Measurements from ENCODE around the gene FAM117B.

The FAM117B gene

DNA sequence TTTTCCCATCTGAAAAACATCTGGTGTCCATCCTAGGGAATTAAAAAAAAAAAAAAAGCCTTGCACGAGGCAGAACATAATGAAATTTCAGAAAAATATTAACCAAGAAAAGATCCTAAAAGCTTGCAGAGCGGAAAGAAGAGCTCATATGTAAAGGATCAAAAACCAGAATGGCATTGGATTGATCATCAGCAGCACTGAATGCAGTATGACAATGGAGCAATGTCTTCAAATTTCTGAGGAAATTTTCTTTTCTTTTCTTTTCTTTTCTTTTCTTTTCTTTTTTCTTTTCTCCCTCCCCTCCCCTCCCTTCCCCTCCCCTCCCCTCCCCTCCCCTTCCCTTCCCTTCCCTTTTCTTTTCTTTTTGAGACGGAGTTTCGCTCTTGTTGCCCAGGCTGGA, 21.3 kb upstream of the FAM117B start:
- H3K4me3 Mint-ChIP-seq = no peak overlapping the region
- H3K27ac Mint-ChIP-seq = no peak overlapping the region
- ATAC-seq (replicated peaks) = no peak
- H3K36me3 Mint-ChIP-seq (ENCODE audit: insufficient read depth) = no peaks in the 10 kb centered on the region
- no peaks in the 10 kb centered on the region for H3K27me3 Mint-ChIP-seq
- no peaks in the 10 kb centered on the region for H3K4me1 Mint-ChIP-seq (ENCODE audit: low read depth in 2 of 2)
- no peak for DNase-seq
- H3K9me3 Mint-ChIP-seq = no peaks in the 10 kb centered on the region

DNA sequence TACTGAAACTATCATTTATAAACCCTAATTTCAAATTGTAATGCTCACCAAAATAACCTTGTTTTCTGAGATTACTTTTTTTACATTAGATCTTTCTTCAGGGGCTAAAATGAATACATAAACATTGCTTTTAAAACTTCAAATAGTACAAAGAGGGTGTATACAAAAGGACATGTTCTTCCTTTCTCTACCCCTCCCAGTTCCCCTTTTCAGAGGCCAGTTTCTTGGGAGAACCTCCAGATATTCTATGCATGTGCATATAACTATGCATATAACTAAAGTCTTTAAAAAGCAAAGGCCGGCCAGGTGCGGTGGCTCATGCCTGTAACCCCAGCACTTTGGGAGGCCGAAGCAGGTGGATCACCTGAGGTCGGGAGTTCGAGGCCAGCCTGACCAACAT, 10.6 kb upstream of the FAM117B start:
- H3K4me1 Mint-ChIP-seq (ENCODE audit: low read depth in 2 of 2) = no peaks in the 10 kb centered on the region
- no peak overlapping the region for H3K4me3 Mint-ChIP-seq
- no peak overlapping the region for H3K27ac Mint-ChIP-seq
- H3K27me3 Mint-ChIP-seq = no peaks in the 10 kb centered on the region
- H3K9me3 Mint-ChIP-seq = no peaks in the 10 kb centered on the region
- DNase-seq (no peak), ATAC-seq (replicated peaks) (no peak)
- no peaks in the 10 kb centered on the region for H3K36me3 Mint-ChIP-seq (ENCODE audit: insufficient read depth)

DNA sequence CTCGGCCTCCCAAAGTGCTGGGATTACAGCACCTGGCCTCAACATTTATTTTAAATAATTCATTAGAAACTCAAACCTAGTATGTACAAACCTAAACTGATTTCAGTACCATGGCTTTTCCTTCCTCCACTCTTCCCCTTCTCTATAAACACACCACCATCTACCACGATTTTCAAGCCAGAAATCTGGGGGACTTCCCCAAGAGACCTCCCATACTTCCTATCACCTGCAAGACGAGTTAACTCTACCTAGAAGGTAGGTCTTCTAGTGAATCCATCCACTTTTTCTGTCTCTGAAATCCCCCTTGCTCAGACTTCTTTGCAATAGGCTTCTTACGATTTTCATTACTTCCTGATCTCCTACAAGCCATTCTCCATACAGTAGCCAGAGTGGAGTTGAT, 7.7 kb upstream of the FAM117B start:
- no peaks in the 10 kb centered on the region for H3K27me3 Mint-ChIP-seq
- no peaks in the 10 kb centered on the region for H3K4me1 Mint-ChIP-seq (ENCODE audit: low read depth in 2 of 2)
- H3K27ac Mint-ChIP-seq = no peak overlapping the region
- DNase-seq = no peak
- H3K4me3 Mint-ChIP-seq = no peak overlapping the region
- no peaks in the 10 kb centered on the region for H3K9me3 Mint-ChIP-seq
- no peaks in the 10 kb centered on the region for H3K36me3 Mint-ChIP-seq (ENCODE audit: insufficient read depth)
- ATAC-seq (replicated peaks) = no peak

DNA sequence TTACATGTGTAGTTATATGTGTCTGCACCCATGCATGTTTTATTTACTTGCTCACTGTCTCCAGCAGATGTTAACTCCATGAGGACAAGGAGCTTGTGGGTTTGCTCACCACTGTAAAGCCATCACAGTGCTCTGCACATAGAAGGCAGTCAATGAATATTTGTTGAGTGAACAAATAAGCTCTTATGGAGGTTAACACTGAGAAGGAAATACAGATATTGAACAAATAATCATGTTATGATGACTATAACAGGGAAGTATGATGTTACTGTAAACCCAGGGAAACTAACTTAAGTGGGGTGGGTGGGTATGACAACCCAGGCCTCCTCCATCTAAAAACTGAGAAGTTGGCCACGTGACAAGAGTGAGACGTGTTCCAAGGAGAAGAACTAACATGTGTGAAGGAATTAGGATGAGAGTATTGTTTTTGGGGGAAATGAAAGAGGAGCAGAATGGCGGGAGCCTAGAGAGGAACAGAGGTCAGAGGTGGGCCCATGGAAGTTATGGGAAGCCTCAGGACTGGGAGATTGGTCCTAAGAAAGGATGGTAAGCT, 6.0 kb upstream of the FAM117B start:
- H3K27me3 Mint-ChIP-seq = no peaks in the 10 kb centered on the region
- no peaks in the 10 kb centered on the region for H3K36me3 Mint-ChIP-seq (ENCODE audit: insufficient read depth)
- H3K27ac Mint-ChIP-seq = no peak overlapping the region
- H3K9me3 Mint-ChIP-seq = no peaks in the 10 kb centered on the region
- H3K4me3 Mint-ChIP-seq = no peak overlapping the region
- ATAC-seq (replicated peaks) (no peak), DNase-seq (no peak)
- H3K4me1 Mint-ChIP-seq (ENCODE audit: low read depth in 2 of 2) = peaks cover 0 to 1% of the 10 kb centered on the region in 2 donors

DNA sequence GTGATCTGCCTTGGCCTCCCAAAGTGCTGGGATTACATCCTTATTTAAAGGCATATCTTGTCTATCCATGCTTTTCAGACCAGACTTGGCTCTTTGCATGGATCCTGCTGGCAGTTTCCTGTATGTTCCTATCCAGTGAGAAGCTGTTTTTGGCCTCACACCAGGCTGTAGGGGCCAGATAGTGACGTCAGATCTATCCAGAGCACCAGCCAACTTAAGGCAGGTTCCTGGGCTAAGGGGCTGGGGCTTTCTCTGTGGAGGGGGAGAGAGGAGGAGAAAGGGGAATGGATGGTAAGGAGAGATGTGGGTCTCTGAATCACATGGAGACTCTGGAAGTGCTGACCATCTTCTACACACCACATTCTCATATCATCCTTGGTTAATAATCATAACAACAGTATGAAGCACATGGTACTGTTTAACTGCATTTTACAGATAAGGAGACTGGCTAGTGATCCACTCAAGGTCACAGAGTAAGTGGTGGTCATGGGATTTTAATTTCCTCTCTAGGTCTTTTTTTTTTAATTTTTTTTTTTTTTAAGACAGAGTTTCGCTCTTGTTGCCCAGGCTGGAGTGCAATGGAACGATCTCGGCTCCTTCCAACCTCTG, 2.0 kb upstream of the FAM117B start:
- Mint-ChIP-seq H3K36me3 (ENCODE audit: insufficient read depth) (peaks cover 10% of the 10 kb centered on the region), H3K27ac (no peak overlapping the region), H3K4me1 (ENCODE audit: low read depth in 2 of 2) (peaks cover 15 to 19% of the 10 kb centered on the region in 2 donors), H3K4me3 (no peak overlapping the region), H3K9me3 (no peaks in the 10 kb centered on the region), H3K27me3 (no peaks in the 10 kb centered on the region)
- ATAC-seq (replicated peaks) (no peak), DNase-seq (no peak)

DNA sequence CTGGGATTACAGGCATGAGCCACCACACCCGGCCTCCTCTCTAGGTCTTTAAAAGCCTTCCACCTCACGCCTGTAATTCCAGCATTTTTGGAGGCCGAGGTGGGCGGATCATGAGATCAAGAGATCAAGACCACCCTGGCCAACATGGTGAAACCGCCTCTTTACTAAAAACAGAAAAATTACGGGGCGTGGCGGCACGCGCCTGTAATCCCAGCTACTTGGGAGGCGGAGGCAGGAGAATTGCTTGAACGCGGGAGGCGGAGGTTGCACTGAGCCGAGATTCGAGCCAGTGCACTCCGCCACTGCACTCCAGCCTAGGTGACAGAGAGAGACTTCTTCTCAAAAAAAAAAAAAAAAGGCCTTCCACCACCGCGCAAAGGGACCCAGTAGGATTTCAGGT, 1.3 kb upstream of the FAM117B start:
- peak overlapping the region; percentile 88 to 96 for H3K27ac Mint-ChIP-seq
- ATAC-seq (replicated peaks) = no peak
- peaks cover 14% of the 10 kb centered on the region for H3K36me3 Mint-ChIP-seq (ENCODE audit: insufficient read depth)
- H3K27me3 Mint-ChIP-seq = no peaks in the 10 kb centered on the region
- H3K4me3 Mint-ChIP-seq = no peak overlapping the region
- peaks cover 19 to 22% of the 10 kb centered on the region in 2 donors for H3K4me1 Mint-ChIP-seq (ENCODE audit: low read depth in 2 of 2)
- H3K9me3 Mint-ChIP-seq = no peaks in the 10 kb centered on the region
- no peak for DNase-seq

DNA sequence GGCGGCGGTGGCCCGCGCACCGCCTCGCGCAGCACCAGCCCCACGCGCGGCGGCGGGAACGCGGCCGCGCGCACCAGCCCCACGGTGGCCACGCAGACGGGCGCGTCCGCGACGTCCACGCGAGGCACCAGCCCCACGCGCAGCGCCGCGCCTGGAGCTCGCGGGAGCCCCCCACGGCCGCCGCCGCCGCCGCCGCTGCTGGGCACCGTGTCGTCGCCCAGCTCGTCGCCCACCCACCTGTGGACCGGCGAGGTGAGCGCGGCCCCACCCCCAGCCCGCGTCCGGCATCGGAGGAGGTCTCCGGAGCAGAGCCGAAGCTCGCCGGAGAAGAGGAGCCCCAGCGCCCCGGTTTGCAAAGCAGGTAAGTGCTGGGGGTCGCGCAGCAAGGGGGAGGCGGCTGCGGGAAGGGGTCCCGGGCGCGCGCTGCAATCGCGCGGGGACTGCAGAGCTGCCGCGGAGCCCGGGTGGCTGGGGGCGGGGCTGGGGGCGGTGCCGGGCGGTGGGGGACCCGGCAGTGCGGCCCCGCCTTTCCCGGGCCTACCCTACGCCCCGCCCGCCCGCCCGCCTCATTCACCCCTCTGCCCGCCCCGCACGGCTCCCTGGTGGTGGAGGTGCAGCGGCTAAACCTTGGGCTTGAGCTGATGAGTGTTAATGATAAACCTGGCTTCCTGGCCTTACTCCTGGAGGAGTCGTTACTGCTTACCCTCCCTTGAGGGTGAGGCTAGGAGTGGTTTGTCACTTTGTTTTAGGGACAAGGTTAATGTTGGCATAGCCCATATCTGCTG, 851 bp downstream of the FAM117B start:
- peak; percentile 53 for ATAC-seq (replicated peaks)
- H3K9me3 Mint-ChIP-seq = no peaks in the 10 kb centered on the region
- peaks cover 19 to 22% of the 10 kb centered on the region in 2 donors for H3K4me1 Mint-ChIP-seq (ENCODE audit: low read depth in 2 of 2)
- H3K27me3 Mint-ChIP-seq = no peaks in the 10 kb centered on the region
- H3K4me3 Mint-ChIP-seq = peak overlapping the region; percentile 91 to 93
- peaks cover 14% of the 10 kb centered on the region for H3K36me3 Mint-ChIP-seq (ENCODE audit: insufficient read depth)
- H3K27ac Mint-ChIP-seq = peak overlapping the region; percentile 83 to 96
- peak; percentile 67 to 69 (median 68) for DNase-seq

DNA sequence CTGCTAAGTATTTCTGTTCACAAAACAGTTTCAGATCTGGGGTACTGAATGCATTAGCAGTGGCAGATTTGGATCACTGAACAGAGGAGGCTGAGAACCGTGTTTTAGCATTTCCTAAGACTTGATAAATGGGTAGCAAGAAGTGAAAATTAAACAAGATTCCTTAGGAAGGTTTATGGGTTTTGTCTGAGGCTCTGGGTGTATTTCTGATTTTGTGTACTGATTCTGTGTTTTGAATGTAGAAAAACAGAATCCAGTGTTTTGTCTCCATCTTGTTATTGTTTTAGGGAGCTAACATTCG, 1.4 kb downstream of the FAM117B start:
- Mint-ChIP-seq H3K9me3 (no peaks in the 10 kb centered on the region), H3K36me3 (ENCODE audit: insufficient read depth) (peaks cover 14% of the 10 kb centered on the region), H3K4me3 (peak overlapping the region; percentile 91 to 93), H3K27me3 (no peaks in the 10 kb centered on the region), H3K4me1 (ENCODE audit: low read depth in 2 of 2) (peaks cover 23 to 25% of the 10 kb centered on the region in 2 donors), H3K27ac (peak overlapping the region; percentile 83 to 96)
- no peak for ATAC-seq (replicated peaks)
- no peak for DNase-seq

DNA sequence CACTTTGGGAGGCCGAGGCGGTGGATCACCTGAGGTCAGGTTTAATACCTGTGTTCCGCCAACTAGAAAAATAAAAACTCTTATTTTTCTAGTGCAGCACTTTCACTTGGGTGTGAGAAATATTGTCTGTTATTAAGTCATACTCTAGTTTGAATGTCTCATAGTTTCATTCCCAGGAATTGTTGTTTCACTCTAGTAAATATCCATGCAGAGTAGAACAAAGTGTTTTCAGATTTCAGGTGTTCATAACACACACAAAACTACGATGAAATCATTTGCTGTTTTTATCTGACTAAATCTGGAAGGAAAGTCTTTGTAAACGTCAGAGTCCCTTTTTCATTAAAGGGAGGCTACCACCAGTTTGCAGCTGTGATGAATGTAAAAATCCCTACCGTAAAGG, 4.0 kb downstream of the FAM117B start:
- H3K36me3 Mint-ChIP-seq (ENCODE audit: insufficient read depth) = peaks cover 14% of the 10 kb centered on the region
- ATAC-seq (replicated peaks) (no peak), DNase-seq (no peak)
- no peak overlapping the region for H3K27ac Mint-ChIP-seq
- no peak overlapping the region for H3K4me3 Mint-ChIP-seq
- no peaks in the 10 kb centered on the region for H3K27me3 Mint-ChIP-seq
- no peaks in the 10 kb centered on the region for H3K9me3 Mint-ChIP-seq
- H3K4me1 Mint-ChIP-seq (ENCODE audit: low read depth in 2 of 2) = peaks cover 24 to 27% of the 10 kb centered on the region in 2 donors

DNA sequence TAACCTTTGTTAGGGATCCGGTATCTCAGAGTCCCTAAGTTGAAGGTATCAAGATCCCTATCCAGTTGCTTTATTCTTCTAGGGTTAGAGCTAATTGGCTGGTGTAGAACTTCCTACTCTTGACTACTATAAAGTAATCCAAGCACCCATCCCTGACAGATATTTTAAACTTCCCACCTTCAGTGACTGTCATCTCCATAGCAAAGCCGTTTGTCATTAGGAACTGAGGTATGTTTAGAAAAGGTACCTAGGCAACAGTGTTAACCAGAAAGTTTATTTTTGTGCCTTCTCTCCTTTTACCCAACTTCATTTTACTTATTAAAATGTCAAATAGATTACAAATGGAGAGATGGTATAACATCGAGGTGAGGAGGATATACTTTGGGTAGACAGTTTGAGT, 4.5 kb downstream of the FAM117B start:
- H3K27ac Mint-ChIP-seq = no peak overlapping the region
- no peaks in the 10 kb centered on the region for H3K9me3 Mint-ChIP-seq
- peaks cover 20 to 25% of the 10 kb centered on the region in 2 donors for H3K4me1 Mint-ChIP-seq (ENCODE audit: low read depth in 2 of 2)
- peaks cover 13% of the 10 kb centered on the region for H3K36me3 Mint-ChIP-seq (ENCODE audit: insufficient read depth)
- ATAC-seq (replicated peaks) (no peak), DNase-seq (no peak)
- H3K27me3 Mint-ChIP-seq = no peaks in the 10 kb centered on the region
- no peak overlapping the region for H3K4me3 Mint-ChIP-seq

DNA sequence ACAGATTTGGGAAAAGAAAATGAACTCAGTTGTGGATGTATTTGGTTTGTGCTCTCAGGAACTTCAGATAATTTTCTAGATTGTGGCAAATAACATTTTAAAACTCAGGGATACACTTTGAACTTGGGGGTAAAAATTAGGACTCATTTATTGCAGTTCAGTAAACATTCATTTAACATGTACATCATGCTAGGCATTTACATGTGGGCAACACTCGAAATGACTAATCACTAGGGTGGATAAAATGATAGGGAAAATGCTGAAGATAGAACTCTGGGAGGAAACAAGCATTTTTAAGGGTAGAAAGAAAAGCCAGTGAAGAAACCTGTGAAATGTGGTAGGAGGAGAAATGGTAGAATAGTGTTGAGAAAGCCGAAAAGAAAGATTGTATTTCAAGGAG, 7.8 kb downstream of the FAM117B start:
- ATAC-seq (replicated peaks) = peak; percentile 5
- Mint-ChIP-seq H3K36me3 (ENCODE audit: insufficient read depth) (peaks cover 10% of the 10 kb centered on the region), H3K9me3 (no peaks in the 10 kb centered on the region), H3K27ac (no peak overlapping the region), H3K4me3 (no peak overlapping the region), H3K27me3 (no peaks in the 10 kb centered on the region), H3K4me1 (ENCODE audit: low read depth in 2 of 2) (peaks cover 18 to 21% of the 10 kb centered on the region in 2 donors)
- no peak for DNase-seq

DNA sequence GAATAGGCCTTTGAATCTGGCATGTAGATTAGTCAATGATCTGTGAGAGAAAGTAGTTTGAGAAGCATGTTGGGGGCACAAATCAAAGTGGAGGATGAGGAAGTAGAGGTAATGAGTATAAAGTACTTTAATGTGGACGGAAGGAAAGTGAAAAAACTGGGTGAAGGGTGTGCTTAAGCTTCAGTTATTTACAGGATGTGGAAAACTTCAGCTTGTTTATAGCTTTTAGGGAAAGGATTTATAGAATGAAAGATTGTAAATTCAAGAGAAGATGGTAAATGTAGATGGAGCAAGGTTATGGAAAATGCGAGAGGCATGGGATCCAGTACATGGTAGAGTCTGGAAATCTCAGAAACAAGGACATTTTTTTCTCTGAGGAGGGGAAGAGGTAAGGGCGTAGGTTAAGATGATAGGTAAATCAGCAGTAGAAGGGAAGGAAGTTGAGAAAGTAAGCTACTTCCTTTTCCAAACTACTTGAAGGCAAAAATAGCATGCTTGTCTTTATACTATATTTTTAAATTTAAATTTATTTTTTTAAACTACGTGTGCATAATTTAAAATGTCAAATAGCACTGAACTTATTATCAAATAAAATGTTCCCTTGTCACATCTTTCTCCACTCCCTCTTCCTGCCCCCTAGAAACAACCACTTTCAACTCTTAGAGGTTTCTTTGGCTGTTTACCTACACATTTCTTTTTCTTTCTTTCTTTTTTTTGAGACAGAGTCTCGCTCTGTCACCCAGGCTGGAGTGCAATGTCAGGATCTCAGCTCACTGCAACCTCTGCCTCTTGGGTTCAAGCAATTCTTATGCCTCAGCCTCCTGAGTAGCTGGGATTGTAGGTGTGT, 8.5 kb downstream of the FAM117B start:
- Mint-ChIP-seq H3K4me3 (peak overlapping the region; percentile 20 to 62), H3K9me3 (no peaks in the 10 kb centered on the region), H3K36me3 (ENCODE audit: insufficient read depth) (peaks cover 6% of the 10 kb centered on the region), H3K4me1 (ENCODE audit: low read depth in 2 of 2) (peaks cover 17 to 23% of the 10 kb centered on the region in 2 donors), H3K27me3 (no peaks in the 10 kb centered on the region), H3K27ac (peak overlapping the region in 1 of 2 donors; percentile 44)
- DNase-seq = no peak
- ATAC-seq (replicated peaks) = peak; percentile 82

DNA sequence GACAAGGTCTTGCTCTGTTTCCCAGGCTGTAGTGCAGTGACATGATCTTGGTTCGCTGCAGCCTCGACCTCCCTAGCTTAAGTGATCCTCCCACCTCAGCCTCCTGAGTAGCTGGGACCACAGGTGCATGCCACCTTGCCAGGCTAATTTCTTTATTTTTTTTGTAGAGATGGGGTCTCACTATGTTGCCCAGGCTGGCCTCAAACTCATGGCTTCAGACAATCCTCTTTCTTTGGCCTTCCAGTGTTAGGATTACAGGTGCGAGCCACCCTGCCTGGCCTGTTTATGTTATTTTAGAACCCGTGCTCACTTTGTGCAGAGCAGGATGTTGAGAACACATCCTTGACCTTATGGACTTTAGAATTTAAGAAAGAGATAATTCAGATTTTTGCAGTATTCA, 17.4 kb downstream of the FAM117B start:
- no peaks in the 10 kb centered on the region for H3K9me3 Mint-ChIP-seq
- H3K27ac Mint-ChIP-seq = no peak overlapping the region
- no peak overlapping the region for H3K4me3 Mint-ChIP-seq
- H3K36me3 Mint-ChIP-seq (ENCODE audit: insufficient read depth) = peaks cover 7% of the 10 kb centered on the region
- ATAC-seq (replicated peaks) = no peak
- peaks cover 15 to 41% of the 10 kb centered on the region in 2 donors for H3K4me1 Mint-ChIP-seq (ENCODE audit: low read depth in 2 of 2)
- H3K27me3 Mint-ChIP-seq = no peaks in the 10 kb centered on the region
- DNase-seq = no peak

All from effector memory CD8-positive, alpha-beta T cell (primary cell).